ENCODE data around the gene KIF25. TPM values are rescaled to one million over a fixed set of nuclear protein-coding genes. Genes with fewer than 3 reads are reported as not detected.

The KIF25 gene
- total RNA-seq, 4 donors from 2014 or later, result 0.16 TPM; not detected in 3

GRCh38 chr6:168045141-168045691 lies 47.7 kb downstream of the KIF25 start:
- Histone ChIP-seq H3K4me1 (peaks cover 0 to 10% (median 0%) of the 10 kb centered on the region in 3 donors), H3K36me3 (no peaks in the 10 kb centered on the region), H3K27ac (peak overlapping the region in 1 of 4 donors; percentile 19), H3K9me3 (peaks cover 0 to 12% (median 0%) of the 10 kb centered on the region in 3 donors), H3K27me3 (no peaks in the 10 kb centered on the region), H3K4me3 (no peak overlapping the region)
- ATAC-seq, result no peak
- TF ChIP-seq POLR2AphosphoS5 (IDR thresholded peaks at IDR 0.05), result no peak
- no peak for TF ChIP-seq CTCF (IDR thresholded peaks at IDR 0.05)
- TF ChIP-seq EP300 (IDR thresholded peaks at IDR 0.05), result no peak
- no peak for TF ChIP-seq POLR2A (IDR thresholded peaks at IDR 0.05)
- WGBS, 2 donors (ENCODE audit: low coverage in 1 of 2), result 93% methylated on average over 6 of the region's 19 CpGs; no CpG with 5 or more reads in 1 of the 2 donors

GRCh38 chr6:168045706-168046620 lies 48.5 kb downstream of the KIF25 start:
- peak overlapping the region in 1 of 4 donors; percentile 19 for H3K27ac ChIP-seq
- WGBS, 2 donors (ENCODE audit: low coverage in 1 of 2), result 76 to 87% methylated on average over 3 to 6 of the region's 20 CpGs

GRCh38 chr6:168046696-168047095 lies 49.2 kb downstream of the KIF25 start:
- 92 to 95% methylated on average over 3 of the region's 3 CpGs for WGBS, 2 donors (ENCODE audit: low coverage in 1 of 2)
- Histone ChIP-seq H3K4me3 (no peak overlapping the region), H3K36me3 (no peaks in the 10 kb centered on the region), H3K27ac (no peak overlapping the region), H3K4me1 (peaks cover 0 to 10% (median 0%) of the 10 kb centered on the region in 3 donors), H3K9me3 (no peaks in the 10 kb centered on the region), H3K27me3 (no peaks in the 10 kb centered on the region)
- ATAC-seq, result no peak
- TF ChIP-seq EP300 (IDR thresholded peaks at IDR 0.05) (no peak), POLR2AphosphoS5 (IDR thresholded peaks at IDR 0.05) (no peak)

More at GRCh38 chr6:168045706-168046620, 48.5 kb downstream of the KIF25 start:
- H3K36me3 ChIP-seq, result no peaks in the 10 kb centered on the region
- peaks cover 0 to 10% (median 0%) of the 10 kb centered on the region in 3 donors for H3K4me1 ChIP-seq
- no peaks in the 10 kb centered on the region for H3K27me3 ChIP-seq
- no peak overlapping the region for H3K4me3 ChIP-seq
- peaks cover 0 to 5% (median 0%) of the 10 kb centered on the region in 3 donors for H3K9me3 ChIP-seq
- TF ChIP-seq POLR2AphosphoS5 (IDR thresholded peaks at IDR 0.05) (no peak), EP300 (IDR thresholded peaks at IDR 0.05) (no peak), POLR2A (IDR thresholded peaks at IDR 0.05) (no peak), CTCF (IDR thresholded peaks at IDR 0.05) (no peak)
- no peak for ATAC-seq

- no peak overlapping the region for H3K4me3 ChIP-seq
- H3K9me3 ChIP-seq, result no peaks in the 10 kb centered on the region
- H3K36me3 ChIP-seq, result no peaks in the 10 kb centered on the region
- H3K4me1 ChIP-seq, result peaks cover 0 to 10% (median 0%) of the 10 kb centered on the region in 3 donors
- TF ChIP-seq POLR2A (IDR thresholded peaks at IDR 0.05) (no peak), POLR2AphosphoS5 (IDR thresholded peaks at IDR 0.05) (no peak), CTCF (IDR thresholded peaks at IDR 0.05) (no peak), EP300 (IDR thresholded peaks at IDR 0.05) (no peak)
- H3K27me3 ChIP-seq, result no peaks in the 10 kb centered on the region
- WGBS, 2 donors (ENCODE audit: low coverage in 1 of 2), result 74 to 82% methylated on average over 4 to 8 of the region's 31 CpGs
- no peak for ATAC-seq
- no peak overlapping the region for H3K27ac ChIP-seq
Observed at GRCh38 chr6:168047841-168048723, 50.6 kb downstream of the KIF25 start.

- Histone ChIP-seq H3K27me3 (no peaks in the 10 kb centered on the region), H3K27ac (no peak overlapping the region), H3K4me3 (no peak overlapping the region), H3K9me3 (no peaks in the 10 kb centered on the region), H3K4me1 (peaks cover 0 to 10% (median 0%) of the 10 kb centered on the region in 3 donors), H3K36me3 (no peaks in the 10 kb centered on the region)
- no peak for TF ChIP-seq POLR2AphosphoS5 (IDR thresholded peaks at IDR 0.05)
- TF ChIP-seq POLR2A (IDR thresholded peaks at IDR 0.05), result no peak
- no peak for TF ChIP-seq EP300 (IDR thresholded peaks at IDR 0.05)
- no peak for TF ChIP-seq CTCF (IDR thresholded peaks at IDR 0.05)
- ATAC-seq, result no peak
- no CpG with 5 or more reads among the region's 10 CpGs for WGBS, 2 donors (ENCODE audit: low coverage in 1 of 2)
Observed at GRCh38 chr6:168048724-168049025, 51.2 kb downstream of the KIF25 start.
